Measurements from ENCODE around the gene CXCR4.
"Not testable (repeated sequence)": the region's sequence is repeated elsewhere in the genome, so short reads cannot be mapped to it uniquely, and the experiment has no call there.

CXCR4 gene

DNA sequence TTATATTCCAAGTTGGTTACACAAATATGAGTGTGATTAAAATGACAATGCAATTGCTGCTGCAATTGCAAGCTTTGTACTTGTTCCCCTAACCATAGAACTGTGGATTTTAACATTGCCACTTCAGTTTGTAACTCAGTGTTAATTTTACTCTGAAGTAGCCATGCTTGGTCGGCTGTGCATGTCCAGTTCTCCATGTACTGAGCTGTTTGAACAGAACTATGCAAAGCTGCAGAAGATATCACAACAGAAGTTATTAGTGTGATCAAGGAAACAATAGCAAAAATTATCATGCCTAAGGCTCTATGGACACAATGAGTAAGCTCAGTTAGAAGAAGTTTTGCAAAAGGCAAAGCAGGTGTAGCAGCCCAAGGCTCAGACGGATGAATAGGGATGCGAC, 45.3 kb downstream of the CXCR4 start:
- no peak for DNase-seq

DNA sequence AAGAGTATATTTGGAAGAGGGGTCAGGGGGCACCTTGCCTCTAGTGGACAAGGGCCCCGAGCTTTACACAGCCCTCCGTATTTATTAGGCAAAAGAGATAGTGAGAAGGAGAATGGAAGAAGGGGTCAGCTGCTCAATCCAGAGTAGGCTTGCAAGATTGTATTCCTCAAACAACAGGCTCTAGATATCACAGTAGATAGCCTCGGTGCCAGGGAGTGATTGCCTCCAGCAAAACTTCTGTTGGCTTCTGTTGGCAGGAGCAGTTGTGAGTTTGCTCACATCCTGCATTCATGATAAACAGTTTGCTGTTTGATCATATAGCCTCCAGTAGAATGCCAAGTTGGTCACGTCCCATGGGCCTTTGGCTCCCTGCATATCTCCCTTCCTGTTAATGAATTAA, 46.1 kb downstream of the CXCR4 start:
- DNase-seq = not testable (repeated sequence)

DNA sequence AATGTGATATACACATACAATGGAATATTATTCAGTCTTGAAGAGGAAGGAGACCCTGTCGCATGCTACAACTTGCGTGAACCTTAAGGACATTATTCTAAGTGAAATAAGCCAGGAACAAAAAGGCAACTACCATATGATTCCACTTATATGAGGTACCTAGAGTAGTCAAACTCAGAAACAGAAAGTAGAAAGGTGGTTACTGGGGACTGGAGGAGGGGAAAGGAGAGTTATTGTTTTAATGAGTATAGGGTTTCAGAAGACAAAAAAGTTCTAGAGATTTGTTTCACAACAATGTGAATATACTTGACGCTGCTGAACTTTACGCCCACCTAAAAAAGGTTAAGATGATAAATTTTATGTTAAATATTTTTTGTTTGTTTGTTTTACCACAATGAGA, 47.0 kb downstream of the CXCR4 start:
- DNase-seq = no peak

DNA sequence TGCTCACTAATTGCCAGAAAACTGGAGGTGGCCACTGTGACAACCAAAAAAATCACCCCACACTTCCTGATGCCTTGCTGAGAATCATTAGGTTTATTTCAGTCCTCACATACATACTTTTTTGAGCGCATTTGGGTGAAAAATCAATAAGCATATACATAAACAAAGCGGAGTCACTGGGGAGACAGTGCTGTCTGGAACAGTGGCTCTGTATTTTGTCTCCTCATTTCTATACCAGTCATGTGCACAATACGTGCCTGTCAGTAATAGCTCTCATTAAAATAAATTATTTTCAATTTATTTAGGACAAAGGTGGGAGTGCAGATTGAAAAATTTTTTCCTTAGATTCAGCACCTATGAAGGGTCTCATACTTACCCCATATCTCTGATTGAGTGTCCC, 48.2 kb downstream of the CXCR4 start:
- DNase-seq = no peak

DNA sequence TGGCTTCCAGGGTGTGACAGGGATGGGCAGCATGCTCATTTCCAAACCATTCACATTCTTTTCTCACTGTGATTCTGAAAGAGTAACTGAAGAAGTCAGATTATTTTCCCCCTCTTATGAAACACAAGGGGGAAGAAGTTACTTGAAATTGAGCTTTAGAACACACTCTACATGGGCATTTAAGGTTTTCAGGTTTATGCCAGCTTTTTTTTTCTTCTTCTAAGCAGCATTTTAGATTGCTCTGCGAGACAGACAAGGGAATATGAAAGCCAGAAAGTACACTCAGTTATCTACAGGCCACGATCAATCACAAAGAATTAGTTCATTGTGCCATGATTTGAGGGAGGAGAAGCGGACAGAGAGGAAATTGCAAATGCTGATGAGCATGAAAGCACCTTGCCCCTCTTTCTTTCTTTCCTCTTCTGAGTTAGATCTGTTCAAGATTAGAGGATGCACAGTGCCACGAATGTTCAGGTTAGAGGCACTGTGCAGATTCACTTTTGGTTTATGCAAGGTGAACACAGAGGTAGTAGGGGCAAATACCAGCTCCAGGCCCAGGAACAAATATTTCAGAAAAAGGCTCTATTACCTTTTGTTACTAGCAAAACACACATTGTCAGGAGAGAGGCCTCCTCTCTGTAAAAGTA, 49.2 kb downstream of the CXCR4 start:
- no peak for DNase-seq

DNA sequence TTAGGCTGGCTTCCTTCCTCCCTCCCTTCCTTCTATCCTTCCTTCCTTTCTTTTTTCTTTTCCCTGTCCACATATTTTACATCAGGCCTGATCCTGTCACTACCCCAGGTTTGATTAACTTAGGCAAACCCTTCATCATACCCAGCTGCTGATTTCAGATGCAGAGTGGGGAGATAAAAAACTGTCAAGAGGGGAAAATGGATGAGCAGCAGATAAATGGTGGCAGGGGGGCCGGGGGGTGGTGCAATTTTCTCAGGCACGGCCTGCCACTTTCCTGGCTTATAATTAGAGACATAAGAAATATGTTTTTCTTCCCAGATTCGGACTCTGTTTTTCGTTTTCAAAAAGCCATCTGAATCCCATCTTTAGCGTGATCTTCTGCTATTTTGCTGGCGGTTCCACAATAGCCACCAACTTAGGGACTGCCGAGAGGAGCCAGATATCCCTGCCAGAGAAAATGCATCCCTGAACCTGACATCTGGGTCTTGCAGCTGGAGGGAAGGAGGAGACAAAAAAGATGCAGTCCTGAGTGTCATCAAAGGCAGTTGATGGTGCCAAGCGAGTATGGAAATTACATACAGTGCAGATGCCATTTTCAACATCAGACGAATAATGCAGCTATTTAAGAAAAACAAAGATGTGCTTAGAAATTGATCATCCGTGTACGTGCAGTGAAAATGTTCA, 49.9 kb downstream of the CXCR4 start:
- DNase-seq = no peak

DNA sequence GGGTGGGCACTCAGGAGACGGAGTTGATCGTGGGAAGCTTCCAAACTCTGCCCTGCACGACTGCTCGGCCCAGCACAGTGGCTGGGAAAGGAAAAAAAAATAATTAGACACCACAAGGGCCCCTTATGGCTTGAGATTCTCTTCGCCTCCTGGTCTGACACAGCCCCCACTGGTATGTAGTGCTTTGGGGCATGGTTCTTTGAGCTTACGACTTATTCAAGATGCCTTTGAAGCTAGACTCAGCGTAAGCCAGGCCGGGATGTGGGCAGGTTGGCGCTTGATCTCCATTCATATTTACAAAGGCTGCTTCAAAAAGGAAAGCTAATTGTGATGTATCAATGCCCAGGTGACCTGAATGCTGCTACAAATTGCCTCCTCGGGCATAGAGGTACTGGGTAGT, 50.5 kb downstream of the CXCR4 start:
- no peak for DNase-seq

DNA sequence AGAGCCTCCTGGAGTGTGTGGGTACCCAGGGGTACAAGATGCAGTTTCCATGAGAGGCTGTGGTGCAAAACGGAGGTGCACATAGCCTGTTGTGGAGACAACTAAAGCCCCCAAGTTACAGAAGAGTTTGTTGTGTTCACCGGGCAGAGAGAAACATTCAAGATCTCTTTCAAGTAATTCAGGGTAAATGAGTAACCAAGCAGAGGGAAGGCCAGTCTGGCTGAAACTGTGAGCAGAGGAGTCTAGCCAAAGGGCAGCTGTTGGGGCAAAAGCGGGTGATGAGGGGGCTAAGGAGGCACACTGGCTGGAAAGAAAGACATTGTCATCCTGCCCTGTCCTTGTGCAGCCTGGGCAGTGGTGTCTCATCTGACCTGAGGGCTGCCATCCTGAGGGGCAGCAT, 52.0 kb downstream of the CXCR4 start:
- no peak for DNase-seq

DNA sequence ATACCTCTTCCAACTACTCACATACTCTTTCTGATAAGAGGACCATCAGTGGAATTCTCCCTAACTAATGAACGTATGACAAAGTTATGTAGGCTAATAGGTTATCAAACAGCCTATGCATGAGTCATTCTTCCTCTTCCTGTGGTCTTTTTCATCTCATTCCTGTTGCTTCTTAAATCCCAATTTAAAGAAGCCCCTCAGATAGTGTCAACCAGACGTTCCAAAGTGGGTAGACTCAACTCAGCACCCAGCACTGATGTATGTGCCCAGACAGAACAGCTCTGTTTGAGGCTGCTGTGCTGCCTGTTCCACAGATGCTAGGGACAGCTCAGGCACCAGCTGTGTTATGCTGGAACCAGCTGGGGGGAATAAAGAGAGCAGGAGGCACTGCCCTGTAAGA, 52.6 kb downstream of the CXCR4 start:
- no peak for DNase-seq
